Measurements from ENCODE around the gene ATF7. TPM values are rescaled to one million over a fixed set of nuclear protein-coding genes. Genes with fewer than 3 reads are reported as not detected.

ATF7 gene
- total RNA-seq, 1 donor from 2014 or later, result 61.2 TPM

GRCh38 chr12:53461059-53461458 lies 165.1 kb downstream of the ATF7 start:
- peaks cover 100% of the 10 kb centered on the region for H3K36me3 ChIP-seq

GRCh38 chr12:53459097-53459496 lies 167.1 kb downstream of the ATF7 start:
- peaks cover 12% of the 10 kb centered on the region for H3K4me1 ChIP-seq
- H3K27ac ChIP-seq, result no peak overlapping the region
- DNase-seq (no peak), ATAC-seq (no peak)
- no peaks in the 10 kb centered on the region for H3K27me3 ChIP-seq (ENCODE audit: low read depth)
- intact Hi-C loops (cut with DNase I), result no loop called here
- peaks cover 100% of the 10 kb centered on the region for H3K36me3 ChIP-seq
- H3K4me3 ChIP-seq, result no peak overlapping the region
- no peaks in the 10 kb centered on the region for H3K9me3 ChIP-seq
- TF ChIP-seq CTCF (IDR thresholded peaks at IDR 0.05), result no peak

More at GRCh38 chr12:53461059-53461458, 165.1 kb downstream of the ATF7 start:
- no peak for ATAC-seq
- DNase-seq, result no peak
- no peaks in the 10 kb centered on the region for H3K27me3 ChIP-seq (ENCODE audit: low read depth)
- H3K27ac ChIP-seq, result no peak overlapping the region
- no peaks in the 10 kb centered on the region for H3K4me1 ChIP-seq
- no peaks in the 10 kb centered on the region for H3K9me3 ChIP-seq
- intact Hi-C loops (cut with DNase I), result no loop called here
- no peak overlapping the region for H3K4me3 ChIP-seq
- no peak for TF ChIP-seq CTCF (IDR thresholded peaks at IDR 0.05)

Other genes starting within 250 kb of the ATF7 start
- 91.1 TPM for gene SP1, start 246.2 kb downstream of the ATF7 start, total RNA-seq
- 1.2 TPM for gene AMHR2, start 202.5 kb downstream of the ATF7 start, total RNA-seq
- 216 TPM for gene PRR13, start 184.6 kb downstream of the ATF7 start, total RNA-seq
- gene PCBP2, start 174.3 kb downstream of the ATF7 start, total RNA-seq, result 767 TPM
- 17.5 TPM for gene MAP3K12, start 126.9 kb downstream of the ATF7 start, total RNA-seq
- gene TARBP2, start 125.1 kb downstream of the ATF7 start, total RNA-seq, result 34.3 TPM
- gene NPFF, start 118.9 kb downstream of the ATF7 start, total RNA-seq, result not detected
- gene ATP5MC2, start 49.7 kb upstream of the ATF7 start, total RNA-seq, result 264 TPM
- gene CALCOCO1, start 101.1 kb upstream of the ATF7 start, total RNA-seq, result 212 TPM
- not detected for gene CISTR, start 125.6 kb upstream of the ATF7 start, total RNA-seq